Subcutaneous abdominal adipose tissue (tissue), 5 donors: ENCODE results near the gene UBAP2L.

ENCODE experiments used
- H3K27ac ChIP-seq: one replicate; pipeline ENCODE4 v1.7.0; 2013; ENCODE audit warnings: low read depth, mild to moderate bottlenecking, inconsistent platforms, low read length, moderate library complexity
- H3K27me3 ChIP-seq, 5 donors: one replicate each; pipeline ENCODE4 v1.7.0; 2013; ENCODE audit warnings: low read length in 5 of 5, inconsistent platforms in 1 of 5; ENCODE audit not compliant: control insufficient read depth in 5 of 5, insufficient read depth in 4 of 5
- H3K36me3 ChIP-seq, 5 donors: one replicate each; pipeline ENCODE4 v1.7.0; 2013; ENCODE audit warnings: low read length in 5 of 5; ENCODE audit not compliant: control insufficient read depth in 5 of 5, insufficient read depth in 5 of 5
- H3K4me1 ChIP-seq, 5 donors: one replicate each; pipeline ENCODE4 v1.7.0; 2013; ENCODE audit warnings: low read length in 5 of 5, mild to moderate bottlenecking in 3 of 5, moderate library complexity in 1 of 5; ENCODE audit not compliant: control insufficient read depth in 5 of 5, insufficient read depth in 5 of 5
- H3K4me3 ChIP-seq, 5 donors: one replicate each; pipeline ENCODE4 v1.7.0; 2013; ENCODE audit warnings: low read length in 5 of 5, low read depth in 1 of 5
- H3K9ac ChIP-seq, 5 donors: one replicate each; pipeline ENCODE4 v1.7.0; 2013; ENCODE audit warnings: low read length in 5 of 5, mild to moderate bottlenecking in 4 of 5, moderate library complexity in 3 of 5
- H3K9me3 ChIP-seq, 5 donors: one replicate each; pipeline ENCODE4 v1.7.0; 2013; ENCODE audit warnings: low read length in 5 of 5; ENCODE audit not compliant: control insufficient read depth in 5 of 5
- donor health status: healthy.
- donor health status: healthy.
- donor health status: healthy.
- donor health status: healthy.
- donor health status: healthy.

Gene UBAP2L

GRCh38 chr1:154220071-154220969 is at the start of gene UBAP2L:
Gene UBAP2L (plus strand): TSS chr1:154220955. CDS start chr1:154225124, 4,169 bp downstream.
- H3K9ac ChIP-seq, result peak within 1 kb of the TSS; percentile 100
- no peaks in the 10 kb centered on the region for H3K9me3 ChIP-seq
- peaks cover 7 to 21% (median 8%) of the 10 kb centered on the region in 5 donors for H3K36me3 ChIP-seq
- H3K4me3 ChIP-seq, result peak within 1 kb of the TSS; percentile 97 to 99 (median 99)
- H3K4me1 ChIP-seq, result peaks cover 2 to 58% (median 52%) of the 10 kb centered on the region in 5 donors
- peak within 1 kb of the TSS; percentile 99 for H3K27ac ChIP-seq
- no peaks in the 10 kb centered on the region for H3K27me3 ChIP-seq

DNA sequence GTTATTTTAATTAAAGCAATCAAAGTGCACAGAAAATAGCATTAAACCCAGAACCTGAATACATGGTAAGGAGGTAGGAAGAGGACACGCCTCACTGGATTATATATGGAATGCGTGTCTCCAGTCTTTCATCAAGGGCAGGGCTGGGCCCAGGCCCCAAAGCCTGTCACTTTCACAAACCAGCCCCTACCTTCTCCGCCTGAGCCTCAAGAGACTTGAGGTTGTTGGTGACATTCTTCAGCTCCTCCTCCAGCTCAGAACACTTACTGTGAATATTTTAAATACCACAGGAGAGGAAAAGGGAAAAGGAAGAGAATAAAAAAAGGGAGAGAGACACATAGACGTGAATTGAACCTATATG is 49.6 kb upstream of the UBAP2L start:
- Histone ChIP-seq H3K9me3 (no peaks in the 10 kb centered on the region), H3K36me3 (peaks cover 48 to 87% (median 76%) of the 10 kb centered on the region in 5 donors), H3K27ac (no peak overlapping the region), H3K9ac (no peak overlapping the region), H3K4me3 (no peak overlapping the region), H3K27me3 (no peaks in the 10 kb centered on the region), H3K4me1 (peaks cover under 1 to 10% (median 7%) of the 10 kb centered on the region in 5 donors)

DNA sequence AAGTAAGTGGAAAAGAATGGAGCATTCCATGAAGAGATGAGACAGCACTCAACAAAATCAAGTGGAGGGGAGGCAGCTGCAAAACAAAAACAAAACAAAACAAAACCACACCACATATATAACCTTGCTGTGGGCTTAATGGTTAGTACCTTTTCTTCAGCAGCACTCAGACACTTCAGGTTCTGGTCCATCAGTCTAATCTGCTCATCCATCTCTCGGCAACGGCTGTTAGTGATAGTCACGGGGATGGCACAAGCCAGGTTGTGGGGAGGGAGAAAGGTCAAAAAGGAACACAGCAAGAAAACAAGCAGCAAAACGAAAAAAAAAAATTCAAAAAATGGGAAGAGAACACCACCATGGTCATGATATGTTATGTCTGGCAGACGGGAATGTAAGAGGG is 48.9 kb upstream of the UBAP2L start:
- H3K4me1 ChIP-seq, result peaks cover 3 to 17% (median 13%) of the 10 kb centered on the region in 5 donors
- no peak overlapping the region for H3K4me3 ChIP-seq
- no peak overlapping the region for H3K27ac ChIP-seq
- peaks cover 48 to 80% (median 70%) of the 10 kb centered on the region in 5 donors for H3K36me3 ChIP-seq
- H3K27me3 ChIP-seq, result no peaks in the 10 kb centered on the region
- no peak overlapping the region for H3K9ac ChIP-seq
- no peaks in the 10 kb centered on the region for H3K9me3 ChIP-seq

GRCh38 chr1:154174654-154175053 is 46.1 kb upstream of the UBAP2L start:
- Histone ChIP-seq H3K27me3 (no peaks in the 10 kb centered on the region), H3K4me1 (peaks cover 5 to 43% (median 39%) of the 10 kb centered on the region in 5 donors), H3K36me3 (peaks cover 32 to 59% (median 45%) of the 10 kb centered on the region in 5 donors), H3K27ac (no peak overlapping the region), H3K9ac (no peak overlapping the region), H3K9me3 (no peaks in the 10 kb centered on the region), H3K4me3 (no peak overlapping the region)

DNA sequence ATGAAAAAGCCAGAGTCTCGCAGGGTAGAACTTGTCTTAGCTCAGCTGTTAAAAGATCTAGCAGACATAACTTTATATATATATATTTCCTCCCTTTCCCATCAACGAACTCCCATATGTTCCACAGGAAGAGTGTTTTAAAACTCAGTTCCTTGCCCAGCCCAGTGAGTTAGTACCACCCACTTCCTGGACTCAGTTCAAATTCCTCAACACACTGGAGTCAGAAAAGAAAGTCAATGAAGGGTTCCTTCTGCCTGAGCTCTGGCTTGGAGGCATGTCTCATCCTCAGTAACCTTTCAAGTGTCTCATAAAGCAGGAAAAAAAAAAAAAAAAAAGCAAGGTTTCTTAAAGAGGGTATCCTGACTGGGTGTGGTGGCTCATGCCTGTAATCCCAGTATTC is 44.4 kb upstream of the UBAP2L start:
- Histone ChIP-seq H3K27ac (peak overlapping the region; percentile 62), H3K36me3 (peaks cover 17 to 42% (median 28%) of the 10 kb centered on the region in 5 donors), H3K4me3 (no peak overlapping the region), H3K9me3 (no peaks in the 10 kb centered on the region), H3K9ac (peak overlapping the region in 1 of 5 donors; percentile 25), H3K27me3 (no peaks in the 10 kb centered on the region), H3K4me1 (peaks cover 8 to 60% (median 53%) of the 10 kb centered on the region in 5 donors)

DNA sequence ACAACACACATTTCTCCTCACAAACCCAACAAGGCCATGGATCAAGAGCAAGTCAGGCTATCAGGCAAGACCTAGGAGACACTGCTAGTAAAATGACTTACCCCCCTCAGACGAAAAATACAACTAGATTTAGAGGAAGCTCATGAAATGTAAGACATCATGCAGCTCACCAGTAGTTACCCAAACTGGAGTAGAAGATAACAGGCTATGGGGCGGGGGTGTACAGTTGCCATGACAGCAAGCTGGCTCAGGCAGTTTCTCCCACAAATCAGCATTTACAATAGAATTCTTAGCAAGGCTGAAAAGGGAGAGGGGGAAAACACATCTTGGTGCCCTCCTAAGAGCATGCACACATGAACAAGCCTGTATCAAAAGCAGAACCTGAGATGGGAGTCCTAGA is 42.7 kb upstream of the UBAP2L start:
- H3K27ac ChIP-seq, result peak overlapping the region; percentile 52
- H3K27me3 ChIP-seq, result no peaks in the 10 kb centered on the region
- peaks cover 8 to 73% (median 66%) of the 10 kb centered on the region in 5 donors for H3K4me1 ChIP-seq
- H3K9ac ChIP-seq, result peak overlapping the region in 1 of 5 donors; percentile 35
- H3K9me3 ChIP-seq, result no peaks in the 10 kb centered on the region
- peaks cover 4 to 25% (median 11%) of the 10 kb centered on the region in 5 donors for H3K36me3 ChIP-seq
- no peak overlapping the region for H3K4me3 ChIP-seq

GRCh38 chr1:154178911-154179811 is 41.6 kb upstream of the UBAP2L start:
- Histone ChIP-seq H3K9me3 (no peaks in the 10 kb centered on the region), H3K4me1 (peaks cover 8 to 79% (median 71%) of the 10 kb centered on the region in 5 donors), H3K27ac (no peak overlapping the region), H3K36me3 (peaks cover 3 to 19% (median 9%) of the 10 kb centered on the region in 5 donors), H3K9ac (peak overlapping the region in 2 of 5 donors; percentile 35 to 53), H3K27me3 (no peaks in the 10 kb centered on the region), H3K4me3 (peak overlapping the region in 3 of 5 donors; percentile 8 to 32 (median 19))

GRCh38 chr1:154179946-154180687 is 40.6 kb upstream of the UBAP2L start:
- Histone ChIP-seq H3K9ac (no peak overlapping the region), H3K36me3 (peaks cover 3 to 13% (median 5%) of the 10 kb centered on the region in 5 donors), H3K27me3 (no peaks in the 10 kb centered on the region), H3K9me3 (no peaks in the 10 kb centered on the region), H3K4me1 (peaks cover 8 to 79% (median 71%) of the 10 kb centered on the region in 5 donors), H3K4me3 (peak overlapping the region in 4 of 5 donors; percentile 3 to 43 (median 24)), H3K27ac (no peak overlapping the region)

- no peaks in the 10 kb centered on the region for H3K27me3 ChIP-seq
- peaks cover 5 to 63% (median 57%) of the 10 kb centered on the region in 5 donors for H3K4me1 ChIP-seq
- peaks cover 0 to 6% (median 0%) of the 10 kb centered on the region in 5 donors for H3K36me3 ChIP-seq
- H3K27ac ChIP-seq, result peak overlapping the region; percentile 91
- H3K9ac ChIP-seq, result peak overlapping the region; percentile 79 to 91 (median 85)
- no peaks in the 10 kb centered on the region for H3K9me3 ChIP-seq
- H3K4me3 ChIP-seq, result peak overlapping the region; percentile 84 to 100 (median 98)
Observed at GRCh38 chr1:154181944-154182343, 38.8 kb upstream of the UBAP2L start.
